ENCODE results near the gene DCLK2. TPM values are rescaled to one million over a fixed set of nuclear protein-coding genes. Genes with fewer than 3 reads are reported as not detected.

The DCLK2 gene
- total and polyA plus RNA-seq, 2 of the 8 experiments (the other 6 are each of a cell fraction or from before 2014, with no cell fraction given), result 0.32 to 0.37 TPM

GRCh38 chr4:150156543-150156942 lies 78.3 kb downstream of the DCLK2 start (continued):
- TF ChIP-seq CHD7 (IDR thresholded peaks at IDR 0.05; ENCODE audit: insufficient replicate concordance, low read length) (no peak), EGR1 (IDR thresholded peaks at IDR 0.05; ENCODE audit: borderline replicate concordance, low read depth, low read length) (no peak), E2F6 (IDR thresholded peaks at IDR 0.05) (no peak), FOSL1 (IDR thresholded peaks at IDR 0.05; ENCODE audit: insufficient read depth, low read depth, low read length) (no peak), SIN3A (conservative IDR thresholded peaks at IDR 0.05 in 1 of 2, IDR thresholded peaks at IDR 0.05 in 1 of 2; ENCODE audit: low read depth in 1 of 2, low read length in 2 of 2) (no peak), YY1 (IDR thresholded peaks at IDR 0.05; ENCODE audit: low read depth, low read length) (no peak), SRF (IDR thresholded peaks at IDR 0.05; ENCODE audit: low read depth, low read length) (no peak), BACH1 (IDR thresholded peaks at IDR 0.05; ENCODE audit: low read length) (no peak), RBBP5 (IDR thresholded peaks at IDR 0.05; ENCODE audit: borderline replicate concordance, low read depth, low read length) (no peak)
